IMR-90 (cell line): ENCODE results near the gene PROCA1. TPM values are rescaled to one million over a fixed set of nuclear protein-coding genes. Genes with fewer than 3 reads are reported as not detected.

ENCODE experiments used
- ATAC-seq: fragments of 200-7000 bp; cut with Tn5 transposase; 2 replicates; pipeline ENCODE4 v1.9.1; 2020; ENCODE audit warnings: low read depth, mild to moderate bottlenecking, moderate library complexity
- BruUV-seq: library from RNA; stranded (reverse); fragments of 400-500 nt; replicated peaks from 2 replicates; lab custom pipeline; 2021; lab: Mats Ljungman, UMichigan
- CTCF ChIA-PET: fragments of 300-600 bp; formaldehyde crosslinking; extraction: SDS; loops from one replicate; lab custom pipeline; 2021; ENCODE audit warnings: antibody characterized with exemption; lab: Yijun Ruan, JAX
- POLR2A ChIA-PET: fragments of 300-600 bp; sonication (Branson Sonifier 250); formaldehyde crosslinking; loops from one replicate; lab custom pipeline; 2022; ENCODE audit warnings: antibody characterized with exemption; ENCODE audit not compliant: unreplicated experiment; lab: Charles Lee
- DNase-seq: peaks from one replicate; pipeline ENCODE4 v3.0.0; 2013
- H2AFZ ChIP-seq: replicated peaks from 2 replicates; pipeline ENCODE3; 2013; ENCODE audit warnings: low read length, mild to moderate bottlenecking; ENCODE audit not compliant: poor library complexity
- H2AK5ac ChIP-seq: 2 replicates; pipeline ENCODE4 v1.6.1; 2013; ENCODE audit warnings: low read depth, low read length, inconsistent platforms
- H2AK9ac ChIP-seq: replicated peaks from 2 replicates; pipeline ENCODE3; 2013; ENCODE audit warnings: mild to moderate bottlenecking, low read depth, low read length, moderate library complexity; ENCODE audit not compliant: poor library complexity
- H2BK120ac ChIP-seq: 2 replicates; pipeline ENCODE4 v1.6.1; 2013; ENCODE audit warnings: low read depth, low read length, inconsistent platforms
- H2BK15ac ChIP-seq: 3 replicates; pipeline ENCODE4 v1.6.1; 2013; ENCODE audit warnings: low read depth, low read length, inconsistent platforms
- H2BK20ac ChIP-seq: 2 replicates; pipeline ENCODE4 v1.6.1; 2013; ENCODE audit warnings: low read depth, mild to moderate bottlenecking, inconsistent platforms, low read length, moderate library complexity
- H2BK5ac ChIP-seq: 2 replicates; pipeline ENCODE4 v1.6.1; 2013; ENCODE audit warnings: mild to moderate bottlenecking, low read depth, low read length, inconsistent platforms; ENCODE audit not compliant: poor library complexity, severe bottlenecking
- H3K14ac ChIP-seq: replicated peaks from 2 replicates; pipeline ENCODE4 v1.6.1; 2013; ENCODE audit warnings: low read depth, low read length, inconsistent platforms
- H3K18ac ChIP-seq: 2 replicates; pipeline ENCODE4 v1.6.1; 2013; ENCODE audit warnings: low read depth, low read length, control low read depth
- H3K23ac ChIP-seq: 2 replicates; pipeline ENCODE4 v1.6.1; 2013; ENCODE audit warnings: low read depth, low read length, inconsistent platforms
- H3K27ac ChIP-seq: 2 replicates; pipeline ENCODE4 v1.5.1; 2013; ENCODE audit warnings: mild to moderate bottlenecking, control low read depth, low read length; ENCODE audit not compliant: insufficient read depth
- H3K27me3 ChIP-seq: 2 replicates; pipeline ENCODE4 v1.6.1; 2013; ENCODE audit warnings: low read length; ENCODE audit not compliant: control insufficient read depth, insufficient read depth
- H3K36me3 ChIP-seq: 2 replicates; pipeline ENCODE4 v1.6.1; 2013; ENCODE audit warnings: low read length, mixed read lengths; ENCODE audit not compliant: control insufficient read depth, insufficient read depth
- H3K4ac ChIP-seq: 2 replicates; pipeline ENCODE4 v1.6.1; 2013; ENCODE audit warnings: low read depth, low read length, inconsistent platforms
- H3K4me1 ChIP-seq: 2 replicates; pipeline ENCODE4 v1.6.1; 2013; ENCODE audit warnings: low read length, mixed read lengths; ENCODE audit not compliant: control insufficient read depth, insufficient read depth
- H3K4me2 ChIP-seq: 2 replicates; pipeline ENCODE4 v1.6.1; 2013; ENCODE audit warnings: low read depth, mild to moderate bottlenecking, control low read depth, low read length, moderate library complexity
- H3K4me3 ChIP-seq: 2 replicates; pipeline ENCODE4 v1.5.1; 2013; ENCODE audit warnings: low read depth, mild to moderate bottlenecking, control low read depth, low read length, moderate library complexity; ENCODE audit not compliant: insufficient read depth
- H3K56ac ChIP-seq: 2 replicates; pipeline ENCODE4 v1.6.1; 2013; ENCODE audit warnings: low read length, inconsistent platforms; ENCODE audit not compliant: insufficient read depth; ENCODE audit errors: extremely low read depth
- H3K79me1 ChIP-seq, 2 experiments: 2 replicates each; pipeline ENCODE4 v1.6.1; 2013; ENCODE audit warnings: low read length in 2 of 2, inconsistent platforms in 1 of 2, low read depth in 1 of 2
- H3K9ac ChIP-seq: 2 replicates; pipeline ENCODE4 v1.6.1; 2013; ENCODE audit warnings: low read depth, low read length, control low read depth
- H3K9me1 ChIP-seq: 2 replicates; pipeline ENCODE4 v1.6.1; 2013; ENCODE audit warnings: low read length, inconsistent platforms; ENCODE audit not compliant: insufficient read depth
- H3K9me3 ChIP-seq: 2 replicates; pipeline ENCODE4 v1.6.1; 2013; ENCODE audit warnings: low read length; ENCODE audit not compliant: control insufficient read depth, insufficient read depth
- H4K20me1 ChIP-seq: 2 replicates; pipeline ENCODE4 v1.6.1; 2013; ENCODE audit warnings: low read length, inconsistent platforms; ENCODE audit not compliant: insufficient read depth
- H4K5ac ChIP-seq: 2 replicates; pipeline ENCODE4 v1.6.1; 2013; ENCODE audit warnings: mild to moderate bottlenecking, low read depth, low read length, control low read depth
- H4K8ac ChIP-seq, 2 experiments: 2 replicates each; pipeline ENCODE4 v1.6.1; 2013; ENCODE audit warnings: low read depth in 2 of 2, low read length in 2 of 2, control low read depth in 1 of 2, inconsistent platforms in 1 of 2
- H4K91ac ChIP-seq: 2 replicates; pipeline ENCODE4 v1.6.1; 2013; ENCODE audit warnings: low read depth, low read length, inconsistent platforms; ENCODE audit not compliant: insufficient read depth
- BHLHE40 ChIP-seq: fragments of 150-350 bp; IDR thresholded peaks from 2 replicates; pipeline ENCODE4 v1.6.1; 2016; ENCODE audit warnings: mild to moderate bottlenecking, low read depth, low read length
- CHD1 ChIP-seq: IDR thresholded peaks from 2 replicates; pipeline ENCODE4 v1.6.1; 2012; ENCODE audit warnings: low read depth, low read length, improper control_type of control experiment
- CTCF ChIP-seq: conservative IDR thresholded peaks from 2 replicates; pipeline ENCODE4 v1.5.1; 2012; ENCODE audit warnings: mild to moderate bottlenecking, low read depth, low read length, improper control_type of control experiment
- MAFK ChIP-seq: IDR thresholded peaks from 2 replicates; pipeline ENCODE4 v1.6.1; 2012; ENCODE audit warnings: low read depth, low read length, improper control_type of control experiment
- MAZ ChIP-seq: IDR thresholded peaks from 2 replicates; pipeline ENCODE4 v1.6.1; 2012; ENCODE audit warnings: low read depth, mild to moderate bottlenecking, low read length, improper control_type of control experiment, moderate library complexity, borderline replicate concordance
- MXI1 ChIP-seq: IDR thresholded peaks from 2 replicates; pipeline ENCODE4 v1.6.1; 2012; ENCODE audit warnings: low read depth, mild to moderate bottlenecking, low read length, moderate library complexity, borderline replicate concordance
- NFE2L2 ChIP-seq: fragments of 150-350 bp; IDR thresholded peaks from 2 replicates; pipeline ENCODE4 v1.6.1; 2016; ENCODE audit warnings: low read depth, mild to moderate bottlenecking, low read length
- POLR2A ChIP-seq: IDR thresholded peaks from 2 replicates; pipeline ENCODE4 v1.6.1; 2012; ENCODE audit warnings: mild to moderate bottlenecking, low read depth, low read length
- RAD21 ChIP-seq: IDR thresholded peaks from 2 replicates; pipeline ENCODE4 v1.6.1; 2012; ENCODE audit warnings: low read length, improper control_type of control experiment
- RCOR1 ChIP-seq: IDR thresholded peaks from 2 replicates; pipeline ENCODE4 v1.6.1; 2012; ENCODE audit warnings: mild to moderate bottlenecking, low read length, improper control_type of control experiment; ENCODE audit not compliant: insufficient replicate concordance
- RFX5 ChIP-seq: IDR thresholded peaks from 2 replicates; pipeline ENCODE4 v1.8.0; 2012; ENCODE audit warnings: low read depth, mild to moderate bottlenecking, low read length, moderate library complexity
- USF2 ChIP-seq: fragments of 150-350 bp; IDR thresholded peaks from 2 replicates; pipeline ENCODE4 v1.6.1; 2017; ENCODE audit warnings: mild to moderate bottlenecking, antibody characterized with exemption, low read length, low read depth
- WGBS, 2 experiments: methylation state at CpG; one replicate each; pipeline versions ENCODE4 v1.1.5 to v1.1.7; 2013; ENCODE audit warnings: missing lambda C conversion rate in 2 of 2; ENCODE audit not compliant: insufficient read length in 1 of 2; ENCODE audit errors: extremely low coverage in 2 of 2; 5-methylcytosine and 5-hydroxymethylcytosine counted together
- dilution Hi-C: fragments of 300-500 bp; cut with HindIII; formaldehyde crosslinking; loops from one replicate; pipeline ENCODE4 v1.14.3; 2018; ENCODE audit warnings: low sequenced_read_pairs; ENCODE audit not compliant: unreplicated experiment
- in situ Hi-C: fragments of 300-500 bp; cut with MboI; formaldehyde crosslinking; loops from 3 replicates; pipeline ENCODE4 v1.14.3; 2019; ENCODE audit warnings: low sequenced_read_pairs, inconsistent platforms, mixed read lengths
- intact Hi-C: fragments of 100-400 bp; cut with micrococcal nuclease; formaldehyde crosslinking; loops from 2 replicates; pipeline ENCODE4 v1.10.0; 2022
- polyA plus RNA-seq, 3 experiments: library from polyadenylated mRNA; depleted of rRNA; stranded (reverse); fragments of >200 nt; gene quantifications; 2 replicates each; pipeline ENCODE4 v1.2.3, GENCODE V29; 2012; ENCODE audit warnings: low replicate concordance in 1 of 3
- total RNA-seq: library from RNA; depleted of rRNA; stranded (reverse); fragments of >200 nt; gene quantifications from 2 replicates; pipeline ENCODE4 v1.2.3, GENCODE V29; 2012

Gene PROCA1
- total and polyA plus RNA-seq, 2 of the 4 experiments (the other 2 are of a cell fraction): 0.36 to 1.7 TPM

- Histone ChIP-seq H2BK15ac (no peak overlapping the region), H3K4me3 (no peak overlapping the region), H3K14ac (no peak overlapping the region), H3K18ac (no peak overlapping the region), H3K9me3 (no peaks in the 10 kb centered on the region), H3K4me2 (no peak overlapping the region), H3K27ac (no peak overlapping the region), H4K5ac (no peak overlapping the region), H3K4me1 (peaks cover 6% of the 10 kb centered on the region), H3K9ac (no peak overlapping the region), H3K27me3 (no peaks in the 10 kb centered on the region), H3K23ac (no peak overlapping the region), H3K36me3 (peaks cover 35% of the 10 kb centered on the region), H3K4ac (no peak overlapping the region), H2AK9ac (no peak overlapping the region), H3K56ac (no peak overlapping the region), H4K91ac (no peak overlapping the region), H2AFZ (no peak overlapping the region), H4K8ac (no peak overlapping the region), H4K20me1 (no peaks in the 10 kb centered on the region), H3K9me1 (peaks cover 8% of the 10 kb centered on the region), H2BK120ac (no peak overlapping the region), H2BK20ac (no peak overlapping the region), H3K79me1 (peaks cover 6 to 13% of the 10 kb centered on the region in 2 experiments; a peak in 3 of 4 replicates), H2BK5ac (no peak overlapping the region), H2AK5ac (no peak overlapping the region)
- ChIA-PET CTCF (no interaction called here), POLR2A (no interaction called here)
- TF ChIP-seq RFX5 (no peak), MXI1 (no peak), CTCF (no peak), NFE2L2 (no peak), POLR2A (no peak), USF2 (no peak), CHD1 (no peak), RCOR1 (no peak), RAD21 (no peak), MAFK (no peak), BHLHE40 (no peak), MAZ (no peak)
- DNase-seq (no peak), ATAC-seq (no peak)
- in situ Hi-C loops: no loop called here
- no TSS peak for BruUV-seq
- dilution Hi-C loops: no loop called here
- WGBS, 2 experiments: 100% methylated on average over 1 of the region's 2 CpGs; no CpG with 5 or more reads in 1 of the 2 experiments
- intact Hi-C loops: no loop called here
Measured at GRCh38 chr17:28707339-28707720, 4.4 kb downstream of the PROCA1 start.
